ENCODE measurements around the gene SMARCA2.
A peak's percentile ranks its signal among the peaks of the same experiment; 100 is the strongest.
"Not testable (repeated sequence)": the region's sequence is repeated elsewhere in the genome, so short reads cannot be mapped to it uniquely, and the experiment has no call there.

Gene SMARCA2

GRCh38 chr9:2145746-2146145, 130.6 kb downstream of the SMARCA2 start:
- no peak overlapping the region for H3K4me3 ChIP-seq (ENCODE audit: low read depth, low read length)
- no peak for TF ChIP-seq CTCF (IDR thresholded peaks at IDR 0.05; ENCODE audit: borderline replicate concordance, insufficient read depth, low read depth, low read length)

GRCh38 chr9:2146700-2147099, 131.6 kb downstream of the SMARCA2 start:
- TF ChIP-seq CTCF (IDR thresholded peaks at IDR 0.05; ENCODE audit: borderline replicate concordance, insufficient read depth, low read depth, low read length): 0 out of 2 replicates have a peak, but pooled peaks have one; percentile 20
- H3K4me3 ChIP-seq (ENCODE audit: low read depth, low read length): not testable (repeated sequence)

GRCh38 chr9:2150338-2150737, 135.2 kb downstream of the SMARCA2 start:
- TF ChIP-seq CTCF (IDR thresholded peaks at IDR 0.05; ENCODE audit: borderline replicate concordance, insufficient read depth, low read depth, low read length): no peak
- no peak overlapping the region for H3K4me3 ChIP-seq (ENCODE audit: low read depth, low read length)

GRCh38 chr9:2151171-2151570, 136.0 kb downstream of the SMARCA2 start:
- TF ChIP-seq CTCF (IDR thresholded peaks at IDR 0.05; ENCODE audit: borderline replicate concordance, insufficient read depth, low read depth, low read length): no peak

GRCh38 chr9:2152966-2153629, 138.0 kb downstream of the SMARCA2 start:
- TF ChIP-seq CTCF (IDR thresholded peaks at IDR 0.05; ENCODE audit: borderline replicate concordance, insufficient read depth, low read depth, low read length): no peak
- H3K4me3 ChIP-seq (ENCODE audit: low read depth, low read length): no peak overlapping the region

More at GRCh38 chr9:2151171-2151570, 136.0 kb downstream of the SMARCA2 start:
- H3K4me3 ChIP-seq (ENCODE audit: low read depth, low read length): no peak overlapping the region

- H3K4me3 ChIP-seq (ENCODE audit: low read depth, low read length): no peak overlapping the region
- no peak for TF ChIP-seq CTCF (IDR thresholded peaks at IDR 0.05; ENCODE audit: borderline replicate concordance, insufficient read depth, low read depth, low read length)
Measured at GRCh38 chr9:2153630-2154217, 138.6 kb downstream of the SMARCA2 start.

- no peak overlapping the region for H3K4me3 ChIP-seq (ENCODE audit: low read depth, low read length)
- no peak for TF ChIP-seq CTCF (IDR thresholded peaks at IDR 0.05; ENCODE audit: borderline replicate concordance, insufficient read depth, low read depth, low read length)
Measured at GRCh38 chr9:2154731-2155130, 139.6 kb downstream of the SMARCA2 start.
